ENCODE measurements around the gene SZT2. TPM values are rescaled to one million over a fixed set of nuclear protein-coding genes. Genes with fewer than 3 reads are reported as not detected.

Gene SZT2
- total RNA-seq, 1 donor from 2014 or later = 43.2 TPM

DNA sequence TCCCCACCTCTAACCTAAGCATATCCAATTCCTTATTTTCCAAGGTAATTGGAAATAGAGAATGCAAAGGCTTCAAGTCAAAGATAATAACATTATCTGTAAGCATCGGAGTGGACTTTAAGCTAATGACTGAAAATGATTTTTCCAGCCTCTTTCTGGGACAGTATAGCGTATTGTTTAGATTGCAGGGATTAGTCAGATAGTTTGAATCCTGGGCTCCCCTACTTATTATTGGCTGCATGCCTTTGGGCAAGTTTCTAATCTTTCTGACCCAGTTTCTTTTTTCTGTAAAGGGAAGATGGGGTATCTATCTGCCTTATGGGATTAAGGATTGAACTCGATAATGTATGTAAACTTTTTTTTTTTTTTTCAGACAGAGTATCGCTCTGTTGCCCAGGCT lies 32.4 kb upstream of the SZT2 start:
- peaks cover 14% of the 10 kb centered on the region for H3K36me3 Mint-ChIP-seq (ENCODE audit: low read depth, unreplicated experiment)
- no peaks in the 10 kb centered on the region for H3K9me3 Mint-ChIP-seq (ENCODE audit: unreplicated experiment)
- H3K4me1 Mint-ChIP-seq (ENCODE audit: unreplicated experiment) = peaks cover 26% of the 10 kb centered on the region
- H3K27ac Mint-ChIP-seq (ENCODE audit: unreplicated experiment) = no peak overlapping the region
- peaks cover 14% of the 10 kb centered on the region for H3K27me3 Mint-ChIP-seq (ENCODE audit: unreplicated experiment)
- H3K4me3 Mint-ChIP-seq (ENCODE audit: unreplicated experiment) = peak overlapping the region; percentile 92
- no peak for DNase-seq (ENCODE audit: low spot score)
- TF ChIP-seq, protein P1, sequence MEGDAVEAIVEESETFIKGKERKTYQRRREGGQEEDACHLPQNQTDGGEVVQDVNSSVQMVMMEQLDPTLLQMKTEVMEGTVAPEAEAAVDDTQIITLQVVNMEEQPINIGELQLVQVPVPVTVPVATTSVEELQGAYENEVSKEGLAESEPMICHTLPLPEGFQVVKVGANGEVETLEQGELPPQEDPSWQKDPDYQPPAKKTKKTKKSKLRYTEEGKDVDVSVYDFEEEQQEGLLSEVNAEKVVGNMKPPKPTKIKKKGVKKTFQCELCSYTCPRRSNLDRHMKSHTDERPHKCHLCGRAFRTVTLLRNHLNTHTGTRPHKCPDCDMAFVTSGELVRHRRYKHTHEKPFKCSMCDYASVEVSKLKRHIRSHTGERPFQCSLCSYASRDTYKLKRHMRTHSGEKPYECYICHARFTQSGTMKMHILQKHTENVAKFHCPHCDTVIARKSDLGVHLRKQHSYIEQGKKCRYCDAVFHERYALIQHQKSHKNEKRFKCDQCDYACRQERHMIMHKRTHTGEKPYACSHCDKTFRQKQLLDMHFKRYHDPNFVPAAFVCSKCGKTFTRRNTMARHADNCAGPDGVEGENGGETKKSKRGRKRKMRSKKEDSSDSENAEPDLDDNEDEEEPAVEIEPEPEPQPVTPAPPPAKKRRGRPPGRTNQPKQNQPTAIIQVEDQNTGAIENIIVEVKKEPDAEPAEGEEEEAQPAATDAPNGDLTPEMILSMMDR (IDR thresholded peaks at IDR 0.05; ENCODE audit: unreplicated experiment) = no peak

DNA sequence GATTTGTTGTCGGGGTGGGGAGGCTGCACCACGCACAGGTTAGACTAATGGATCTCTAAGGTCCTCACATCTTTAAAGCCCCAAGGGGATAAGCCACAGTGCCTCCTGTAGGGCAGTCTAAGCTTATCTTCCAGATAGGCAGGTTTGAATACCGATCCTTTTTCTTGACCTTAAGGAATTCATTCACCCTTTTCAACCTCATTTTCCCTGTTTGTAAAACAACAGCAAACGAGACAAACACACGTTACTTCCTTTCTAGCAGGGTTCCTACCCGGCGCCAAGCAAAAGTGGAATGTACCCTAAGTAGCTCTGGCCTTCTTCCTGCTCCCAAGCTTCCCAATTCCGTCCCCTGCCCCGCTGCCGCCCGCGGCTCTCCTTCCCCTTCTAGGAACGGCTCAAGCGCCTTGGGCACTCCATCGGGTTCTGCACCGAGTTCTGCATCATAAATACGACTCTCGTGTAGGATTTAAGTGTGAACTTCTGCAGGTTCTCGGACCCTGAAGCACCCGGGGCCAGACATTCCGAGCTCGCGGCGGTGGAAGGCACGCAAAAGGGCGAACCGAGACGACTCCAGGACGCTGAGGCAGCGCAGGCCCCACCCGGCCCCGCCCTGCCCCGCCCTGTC lies 31.5 kb upstream of the SZT2 start:
- peaks cover 26% of the 10 kb centered on the region for H3K4me1 Mint-ChIP-seq (ENCODE audit: unreplicated experiment)
- H3K27me3 Mint-ChIP-seq (ENCODE audit: unreplicated experiment) = peaks cover 11% of the 10 kb centered on the region
- H3K9me3 Mint-ChIP-seq (ENCODE audit: unreplicated experiment) = no peaks in the 10 kb centered on the region
- TF ChIP-seq, protein P1 (IDR thresholded peaks at IDR 0.05; ENCODE audit: unreplicated experiment) = no peak
- peaks cover 17% of the 10 kb centered on the region for H3K36me3 Mint-ChIP-seq (ENCODE audit: low read depth, unreplicated experiment)
- H3K27ac Mint-ChIP-seq (ENCODE audit: unreplicated experiment) = peak overlapping the region; percentile 86
- peak overlapping the region; percentile 92 for H3K4me3 Mint-ChIP-seq (ENCODE audit: unreplicated experiment)
- peak; percentile 15 for DNase-seq (ENCODE audit: low spot score)

DNA sequence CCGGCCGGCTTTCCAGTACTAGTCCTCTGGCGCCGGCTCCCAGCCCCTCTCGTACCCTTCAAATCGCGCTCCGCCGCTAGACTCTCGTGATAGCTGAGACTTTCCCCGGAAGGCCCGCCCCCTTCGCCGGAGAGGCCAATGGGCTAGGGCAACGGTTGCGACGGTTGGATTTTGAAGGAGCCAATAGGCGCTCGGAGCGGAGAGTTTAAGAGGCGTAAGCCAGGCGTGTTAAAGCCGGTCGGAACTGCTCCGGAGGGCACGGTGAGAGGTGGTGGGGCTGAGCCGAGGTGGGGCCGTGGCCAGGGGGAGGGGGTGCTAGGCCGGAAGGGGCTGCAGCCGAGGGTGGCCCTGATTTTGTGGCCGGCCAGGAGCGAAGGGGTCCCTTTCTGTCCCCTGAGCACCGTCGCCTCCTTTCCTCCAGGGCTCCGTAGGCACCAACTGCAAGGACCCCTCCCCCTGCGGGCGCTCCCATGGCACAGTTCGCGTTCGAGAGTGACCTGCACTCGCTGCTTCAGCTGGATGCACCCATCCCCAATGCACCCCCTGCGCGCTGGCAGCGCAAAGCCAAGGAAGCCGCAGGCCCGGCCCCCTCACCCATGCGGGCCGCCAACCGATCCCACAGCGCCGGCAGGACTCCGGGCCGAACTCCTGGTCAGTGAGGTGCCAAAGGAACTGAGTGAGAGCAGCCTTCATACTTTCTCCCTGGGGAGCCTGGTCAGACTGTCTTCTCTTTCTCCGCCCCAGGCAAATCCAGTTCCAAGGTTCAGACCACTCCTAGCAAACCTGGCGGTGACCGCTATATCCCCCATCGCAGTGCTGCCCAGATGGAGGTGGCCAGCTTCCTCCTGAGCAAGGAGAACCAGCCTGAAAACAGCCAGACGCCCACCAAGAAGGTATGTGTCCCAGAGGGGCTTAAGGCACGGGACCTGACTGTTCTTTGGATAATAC lies 30.7 kb upstream of the SZT2 start, which contains the start of gene CDC20:
TSS of gene CDC20 (plus strand) at position 236 of the 948 bp plus-strand sequence. CDS start at position 471, 235 bp downstream.
- H3K9me3 Mint-ChIP-seq (ENCODE audit: unreplicated experiment) = no peaks in the 10 kb centered on the region
- peaks cover 23% of the 10 kb centered on the region for H3K36me3 Mint-ChIP-seq (ENCODE audit: low read depth, unreplicated experiment)
- peaks cover 29% of the 10 kb centered on the region for H3K4me1 Mint-ChIP-seq (ENCODE audit: unreplicated experiment)
- DNase-seq (ENCODE audit: low spot score) = peak; percentile 99
- peak within 1 kb of the TSS; percentile 86 for H3K27ac Mint-ChIP-seq (ENCODE audit: unreplicated experiment)
- TF ChIP-seq, protein P1 (IDR thresholded peaks at IDR 0.05; ENCODE audit: unreplicated experiment) = no peak
- H3K4me3 Mint-ChIP-seq (ENCODE audit: unreplicated experiment) = peak within 1 kb of the TSS; percentile 92
- peaks cover 10% of the 10 kb centered on the region for H3K27me3 Mint-ChIP-seq (ENCODE audit: unreplicated experiment)

DNA sequence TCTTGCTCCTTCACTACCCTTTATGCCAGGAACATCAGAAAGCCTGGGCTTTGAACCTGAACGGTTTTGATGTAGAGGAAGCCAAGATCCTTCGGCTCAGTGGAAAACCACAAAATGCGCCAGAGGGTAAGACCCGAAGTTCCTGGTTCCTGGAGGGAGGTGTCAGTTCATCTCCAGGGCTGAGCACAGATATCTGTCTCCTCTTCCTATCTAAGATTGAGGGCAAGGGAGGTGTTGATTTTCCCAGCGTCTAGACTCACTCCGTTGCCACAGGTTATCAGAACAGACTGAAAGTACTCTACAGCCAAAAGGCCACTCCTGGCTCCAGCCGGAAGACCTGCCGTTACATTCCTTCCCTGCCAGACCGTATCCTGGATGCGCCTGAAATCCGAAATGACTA lies 30.0 kb upstream of the SZT2 start:
- H3K27ac Mint-ChIP-seq (ENCODE audit: unreplicated experiment) = no peak overlapping the region
- DNase-seq (ENCODE audit: low spot score) = no peak
- peaks cover 28% of the 10 kb centered on the region for H3K36me3 Mint-ChIP-seq (ENCODE audit: low read depth, unreplicated experiment)
- peaks cover 31% of the 10 kb centered on the region for H3K4me1 Mint-ChIP-seq (ENCODE audit: unreplicated experiment)
- peaks cover 8% of the 10 kb centered on the region for H3K27me3 Mint-ChIP-seq (ENCODE audit: unreplicated experiment)
- TF ChIP-seq, protein P1 (IDR thresholded peaks at IDR 0.05; ENCODE audit: unreplicated experiment) = no peak
- H3K9me3 Mint-ChIP-seq (ENCODE audit: unreplicated experiment) = no peaks in the 10 kb centered on the region
- H3K4me3 Mint-ChIP-seq (ENCODE audit: unreplicated experiment) = peak overlapping the region; percentile 92

Measured in endothelial cell (in vitro differentiated cells).